BJ (cell line): ENCODE results near the gene PITPNC1. TPM values are rescaled to one million over a fixed set of nuclear protein-coding genes. Genes with fewer than 3 reads are reported as not detected.

ENCODE experiments used
- CTCF ChIA-PET: fragments of 350-600 bp; formaldehyde crosslinking; extraction: SDS; loops from one replicate; lab custom pipeline; 2021; ENCODE audit warnings: antibody characterized with exemption, inconsistent platforms; lab: Yijun Ruan, JAX
- POLR2A ChIA-PET: fragments of 300-600 bp; sonication (Branson Sonifier 250); formaldehyde crosslinking; extraction: SDS; loops from one replicate; lab custom pipeline; 2021; ENCODE audit warnings: antibody characterized with exemption; lab: Charles Lee
- DNase-seq: peaks from one replicate; pipeline ENCODE4 v3.0.0-alpha.2; 2011; ENCODE audit warnings: low read depth
- H3K27me3 ChIP-seq: 2 replicates; pipeline ENCODE4 v1.6.0; 2011; ENCODE audit warnings: low read length; ENCODE audit not compliant: control insufficient read depth, insufficient read depth
- H3K36me3 ChIP-seq: 2 replicates; pipeline ENCODE4 v1.5.1; 2011; ENCODE audit warnings: low read length; ENCODE audit not compliant: control insufficient read depth, insufficient read depth
- H3K4me3 ChIP-seq: 2 replicates; pipeline ENCODE4 v1.5.1; 2011; ENCODE audit warnings: low read depth, mild to moderate bottlenecking, control low read depth, low read length
- polyA plus RNA-seq: library from polyadenylated mRNA; depleted of rRNA; stranded (reverse); fragments of >200 nt; gene quantifications from 2 replicates; pipeline ENCODE4 v1.2.3, GENCODE V29; 2011
- TF ChIP-seq, protein P1 (sequence below): IDR thresholded peaks from 2 replicates; pipeline ENCODE4 v1.5.1; 2011; ENCODE audit warnings: low read depth, mild to moderate bottlenecking, control low read depth, inconsistent platforms, low read length, moderate library complexity; ENCODE audit not compliant: insufficient read depth

PITPNC1 gene
- polyA plus RNA-seq, 1 experiment = 4.6 TPM

DNA sequence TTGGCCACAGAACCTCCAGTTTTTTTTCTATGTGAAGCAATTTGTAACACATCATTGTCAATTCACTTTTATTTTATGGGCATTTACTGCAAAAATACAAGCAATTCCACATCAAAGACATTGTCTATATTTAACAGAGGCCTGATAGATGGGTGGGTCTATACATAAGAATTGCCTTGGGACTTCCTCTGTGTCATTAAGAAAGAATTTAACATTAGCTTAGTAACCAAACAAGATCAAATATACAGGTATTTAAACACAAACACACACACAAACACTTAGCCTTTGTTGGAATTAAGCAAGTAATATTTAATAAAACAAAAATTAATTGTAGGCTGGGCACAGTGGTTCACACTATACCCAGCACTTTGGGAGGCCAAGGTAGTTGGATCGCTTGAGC, 4.3 kb upstream of the PITPNC1 start:
- TF ChIP-seq, protein P1, sequence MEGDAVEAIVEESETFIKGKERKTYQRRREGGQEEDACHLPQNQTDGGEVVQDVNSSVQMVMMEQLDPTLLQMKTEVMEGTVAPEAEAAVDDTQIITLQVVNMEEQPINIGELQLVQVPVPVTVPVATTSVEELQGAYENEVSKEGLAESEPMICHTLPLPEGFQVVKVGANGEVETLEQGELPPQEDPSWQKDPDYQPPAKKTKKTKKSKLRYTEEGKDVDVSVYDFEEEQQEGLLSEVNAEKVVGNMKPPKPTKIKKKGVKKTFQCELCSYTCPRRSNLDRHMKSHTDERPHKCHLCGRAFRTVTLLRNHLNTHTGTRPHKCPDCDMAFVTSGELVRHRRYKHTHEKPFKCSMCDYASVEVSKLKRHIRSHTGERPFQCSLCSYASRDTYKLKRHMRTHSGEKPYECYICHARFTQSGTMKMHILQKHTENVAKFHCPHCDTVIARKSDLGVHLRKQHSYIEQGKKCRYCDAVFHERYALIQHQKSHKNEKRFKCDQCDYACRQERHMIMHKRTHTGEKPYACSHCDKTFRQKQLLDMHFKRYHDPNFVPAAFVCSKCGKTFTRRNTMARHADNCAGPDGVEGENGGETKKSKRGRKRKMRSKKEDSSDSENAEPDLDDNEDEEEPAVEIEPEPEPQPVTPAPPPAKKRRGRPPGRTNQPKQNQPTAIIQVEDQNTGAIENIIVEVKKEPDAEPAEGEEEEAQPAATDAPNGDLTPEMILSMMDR = no peak
- ChIA-PET POLR2A (no interaction called here), CTCF (interaction anchor here (0.8 to 3.9 kb wide), 3 partner anchors 232 to 321 kb away, joined by 3 to 20 read pairs (median 3); no protein-coding TSS in a partner anchor)
- Histone ChIP-seq H3K4me3 (no peak overlapping the region), H3K27me3 (no peaks in the 10 kb centered on the region), H3K36me3 (no peaks in the 10 kb centered on the region)
- DNase-seq = no peak

DNA sequence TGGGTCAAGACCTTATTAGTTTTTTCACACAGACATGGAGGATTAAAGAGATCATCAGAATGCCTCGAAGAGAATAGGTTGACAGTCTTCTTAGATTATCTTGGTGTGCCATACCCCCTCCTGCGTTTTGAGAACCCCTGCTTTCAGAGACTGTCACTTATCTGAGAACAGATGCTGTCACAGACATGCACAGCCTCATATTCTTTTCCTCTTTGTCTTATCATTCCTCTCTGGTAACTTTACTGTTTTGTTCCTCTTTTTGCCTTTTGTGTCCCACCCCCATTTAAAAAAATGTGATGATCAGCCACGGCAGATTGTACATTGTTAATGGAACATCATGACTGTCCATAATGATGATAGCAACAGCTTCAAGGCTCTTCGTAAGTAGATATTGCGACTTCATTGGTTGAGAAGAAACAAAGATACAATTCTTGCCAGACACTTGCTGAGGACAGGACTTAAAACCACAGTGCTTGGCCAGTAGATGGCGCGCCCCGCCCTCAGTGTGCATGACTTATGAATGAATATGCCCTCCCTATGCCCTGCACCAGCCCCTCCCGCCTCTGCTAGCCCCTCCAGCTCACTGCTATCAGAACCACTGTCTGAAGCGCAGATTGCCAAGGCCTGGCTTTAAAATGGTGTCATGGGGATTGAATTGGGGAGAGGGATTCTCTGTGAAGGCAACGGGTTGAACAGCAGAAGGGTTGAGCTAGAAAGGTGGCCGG, 2.6 kb upstream of the PITPNC1 start:
- DNase-seq = no peak
- H3K36me3 ChIP-seq = no peaks in the 10 kb centered on the region
- TF ChIP-seq, protein P1 = peak; percentile 90
- no peaks in the 10 kb centered on the region for H3K27me3 ChIP-seq
- CTCF ChIA-PET = interaction anchor here (0.6 to 3.9 kb wide), 36 partner anchors 8 to 342 kb away, joined by 3 to 33 read pairs (median 4); partner anchors contain the start of gene PSMD12
- no peak overlapping the region for H3K4me3 ChIP-seq
- POLR2A ChIA-PET = no interaction called here

DNA sequence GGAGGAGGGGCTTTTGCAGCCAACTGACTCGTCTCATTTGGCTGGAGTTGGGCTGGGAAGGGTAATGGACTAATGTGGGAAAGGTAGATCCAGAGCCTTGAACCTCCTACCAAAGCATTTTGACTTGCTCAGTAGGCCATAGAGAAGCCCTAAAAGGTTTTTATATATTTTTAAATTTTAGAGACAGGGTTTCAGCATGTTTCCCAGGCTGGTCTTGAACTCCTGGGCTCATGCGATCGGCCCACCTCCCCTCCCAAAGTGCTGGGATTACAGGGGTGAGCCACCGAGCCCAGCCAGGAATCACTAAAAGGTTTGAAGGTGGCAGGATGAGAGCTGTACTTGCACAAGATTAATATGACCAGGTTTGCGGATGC, 2.0 kb upstream of the PITPNC1 start:
- CTCF ChIA-PET = interaction anchor here (0.6 to 3.9 kb wide), 33 partner anchors 9 to 341 kb away, joined by 3 to 33 read pairs (median 5); partner anchors contain the start of gene PSMD12
- no peak for DNase-seq
- Histone ChIP-seq H3K27me3 (no peaks in the 10 kb centered on the region), H3K36me3 (no peaks in the 10 kb centered on the region), H3K4me3 (no peak overlapping the region)
- TF ChIP-seq, protein P1 = no peak
- POLR2A ChIA-PET = no interaction called here

DNA sequence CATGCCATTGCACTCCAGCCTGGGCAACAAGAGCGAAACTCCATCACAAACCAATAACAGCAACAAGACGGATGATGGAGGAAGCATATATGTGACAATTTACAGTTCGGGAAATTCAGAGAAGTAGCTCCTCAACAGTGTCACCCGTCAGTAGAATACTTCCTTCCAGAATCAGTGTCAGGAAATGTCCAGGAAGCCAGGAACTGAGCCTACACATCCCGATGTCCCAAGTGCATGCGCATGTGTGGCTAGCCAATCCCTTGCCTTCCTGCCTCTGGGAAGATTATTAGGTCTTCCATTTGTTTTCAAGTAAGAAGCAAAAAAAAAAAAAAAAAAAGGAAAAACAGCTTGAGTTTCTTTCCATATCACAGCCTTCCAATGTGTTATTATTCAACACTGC, 1.4 kb upstream of the PITPNC1 start:
- ChIA-PET POLR2A (no interaction called here), CTCF (interaction anchor here (0.8 to 3.9 kb wide), 25 partner anchors 9 to 340 kb away, joined by 3 to 33 read pairs (median 6); partner anchors contain the start of gene PSMD12)
- no peak for DNase-seq
- TF ChIP-seq, protein P1 = no peak
- Histone ChIP-seq H3K27me3 (no peaks in the 10 kb centered on the region), H3K4me3 (no peak overlapping the region), H3K36me3 (no peaks in the 10 kb centered on the region)

DNA sequence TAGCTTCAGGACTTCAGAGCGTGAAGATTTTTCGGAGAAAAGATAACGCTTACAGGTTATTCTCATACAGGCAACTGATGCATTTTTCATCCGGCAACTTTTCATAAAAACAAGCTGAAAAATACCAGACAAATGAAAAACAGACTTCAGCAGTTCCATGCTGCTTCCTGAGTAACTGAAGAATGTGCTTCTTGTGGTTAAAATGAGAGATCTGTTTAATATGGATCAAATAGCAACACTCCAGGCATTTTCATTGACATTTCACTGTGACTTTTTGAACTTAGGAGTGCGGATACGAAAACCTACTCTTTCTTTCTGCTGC, 705 bp upstream of the PITPNC1 start:
- ChIA-PET CTCF (interaction anchor here (0.8 to 2.8 kb wide), 13 partner anchors 10 to 313 kb away, joined by 3 to 33 read pairs (median 8); partner anchors contain the start of gene PSMD12), POLR2A (interaction anchor here (0.6 kb wide), 1 partner anchor 251 kb away, joined by 3 read pairs; no protein-coding TSS in a partner anchor)
- TF ChIP-seq, protein P1 = no peak
- H3K27me3 ChIP-seq = no peaks in the 10 kb centered on the region
- peak overlapping the region; percentile 88 for H3K4me3 ChIP-seq
- DNase-seq = peak; percentile 61
- H3K36me3 ChIP-seq = no peaks in the 10 kb centered on the region
